Raji (cell line): ENCODE results near the gene GDF10.

Source experiments
- POLR2A ChIP-seq: IDR thresholded peaks from 2 replicates; pipeline ENCODE4 v1.6.1; 2011; ENCODE audit warnings: low read depth, low read length, control low read depth; ENCODE audit not compliant: insufficient read depth

Gene GDF10

GRCh38 chr10:47285381-47286115, 14.4 kb upstream of the GDF10 start:
- TF ChIP-seq POLR2A = no peak

GRCh38 chr10:47286116-47286505, 13.9 kb upstream of the GDF10 start:
- TF ChIP-seq POLR2A = no peak

- TF ChIP-seq POLR2A = no peak
Measured at GRCh38 chr10:47286591-47287315, 13.2 kb upstream of the GDF10 start.

- TF ChIP-seq POLR2A = no peak
Measured at GRCh38 chr10:47287365-47287802, 12.6 kb upstream of the GDF10 start.

GRCh38 chr10:47287805-47288204, 12.2 kb upstream of the GDF10 start:
- no peak for TF ChIP-seq POLR2A

GRCh38 chr10:47288236-47288635, 11.8 kb upstream of the GDF10 start:
- no peak for TF ChIP-seq POLR2A

GRCh38 chr10:47288916-47289495, 11.0 kb upstream of the GDF10 start:
- TF ChIP-seq POLR2A = no peak

GRCh38 chr10:47289921-47290320, 10.1 kb upstream of the GDF10 start:
- no peak for TF ChIP-seq POLR2A

- no peak for TF ChIP-seq POLR2A
Measured at GRCh38 chr10:47290338-47290737, 9.7 kb upstream of the GDF10 start.

GRCh38 chr10:47291682-47292081, 8.3 kb upstream of the GDF10 start:
- no peak for TF ChIP-seq POLR2A

GRCh38 chr10:47294057-47294456, 5.9 kb upstream of the GDF10 start:
- no peak for TF ChIP-seq POLR2A

GRCh38 chr10:47294501-47294900, 5.5 kb upstream of the GDF10 start:
- TF ChIP-seq POLR2A = no peak

GRCh38 chr10:47295411-47295810, 4.6 kb upstream of the GDF10 start:
- no peak for TF ChIP-seq POLR2A

- TF ChIP-seq POLR2A = no peak
Measured at GRCh38 chr10:47296156-47296894, 3.7 kb upstream of the GDF10 start.

GRCh38 chr10:47296941-47297340, 3.1 kb upstream of the GDF10 start:
- TF ChIP-seq POLR2A = no peak
